ENCODE measurements around the gene DAPK3. TPM values are rescaled to one million over a fixed set of nuclear protein-coding genes. Genes with fewer than 3 reads are reported as not detected.
"Not testable (repeated sequence)": the region's sequence is repeated elsewhere in the genome, so short reads cannot be mapped to it uniquely, and the experiment has no call there.

DAPK3 gene
- total and polyA plus RNA-seq, 8 donors: 47.0 to 238 (median 71.2) TPM

- TF ChIP-seq CTCF (IDR thresholded peaks at IDR 0.05) (no peak), POLR2AphosphoS5 (IDR thresholded peaks at IDR 0.05) (no peak), POLR2A (IDR thresholded peaks at IDR 0.05) (no peak), EP300 (IDR thresholded peaks at IDR 0.05) (no peak)
- no peaks in the 10 kb centered on the region for H3K4me1 ChIP-seq
- H3K27ac ChIP-seq: no peak overlapping the region
- H3K27me3 ChIP-seq: no peaks in the 10 kb centered on the region
- H3K4me3 ChIP-seq: no peak overlapping the region
- no peaks in the 10 kb centered on the region for H3K9me3 ChIP-seq
- intact Hi-C loops (cut with DNase I; ENCODE audit: low total_unique reads): no loop called here
- DNase-seq: no peak
- H3K36me3 ChIP-seq: no peaks in the 10 kb centered on the region
- 73 to 84% (median 80%) methylated on average over 11 of the region's 11 CpGs for WGBS, 5 donors
Observed at GRCh38 chr19:3944018-3944721, 26.7 kb downstream of the DAPK3 start.

- Histone ChIP-seq H3K9me3 (no peaks in the 10 kb centered on the region), H3K4me1 (no peaks in the 10 kb centered on the region), H3K27me3 (peaks cover 0 to 2% (median 0%) of the 10 kb centered on the region in 3 donors), H3K36me3 (no peaks in the 10 kb centered on the region), H3K4me3 (no peak overlapping the region), H3K27ac (no peak overlapping the region)
- DNase-seq: no peak
- intact Hi-C loops (cut with DNase I; ENCODE audit: low total_unique reads): no loop called here
- no peak for TF ChIP-seq POLR2AphosphoS5 (IDR thresholded peaks at IDR 0.05)
- TF ChIP-seq POLR2A (IDR thresholded peaks at IDR 0.05): no peak
- no peak for TF ChIP-seq CTCF (IDR thresholded peaks at IDR 0.05)
- TF ChIP-seq EP300 (IDR thresholded peaks at IDR 0.05): no peak
- WGBS, 5 donors: 72 to 85% (median 81%) methylated on average over 8 of the region's 8 CpGs
Observed at GRCh38 chr19:3942790-3943409, 28.0 kb downstream of the DAPK3 start.

- H3K9me3 ChIP-seq; H3K4me3 ChIP-seq; DNase-seq; H3K27ac ChIP-seq; intact Hi-C loops (cut with DNase I; ENCODE audit: low total_unique reads); H3K4me1 ChIP-seq; H3K36me3 ChIP-seq: not testable (repeated sequence)
- peaks cover 2 to 35% (median 13%) of the 10 kb centered on the region in 3 donors for H3K27me3 ChIP-seq
- WGBS, 5 donors: 87 to 93% (median 90%) methylated on average over 17 to 22 of the region's 22 CpGs
Observed at GRCh38 chr19:3938300-3938950, 32.5 kb downstream of the DAPK3 start.

- H3K4me1 ChIP-seq: peaks cover 9 to 12% (median 11%) of the 10 kb centered on the region in 4 donors
- intact Hi-C loops (cut with DNase I; ENCODE audit: low total_unique reads): no loop called here
- no peak overlapping the region for H3K4me3 ChIP-seq
- no peak for DNase-seq
- no peaks in the 10 kb centered on the region for H3K36me3 ChIP-seq
- 73 to 82% (median 79%) methylated on average over 19 to 27 of the region's 29 CpGs for WGBS, 5 donors
- TF ChIP-seq EP300 (IDR thresholded peaks at IDR 0.05) (no peak), POLR2AphosphoS5 (IDR thresholded peaks at IDR 0.05) (no peak), POLR2A (IDR thresholded peaks at IDR 0.05) (no peak), CTCF (IDR thresholded peaks at IDR 0.05) (no peak)
- no peak overlapping the region for H3K27ac ChIP-seq
- H3K9me3 ChIP-seq: no peaks in the 10 kb centered on the region
- H3K27me3 ChIP-seq: peaks cover 7 to 51% (median 21%) of the 10 kb centered on the region in 3 donors
Observed at GRCh38 chr19:3936506-3937442, 34.1 kb downstream of the DAPK3 start.
